ENCODE measurements around the gene ISYNA1. TPM values are rescaled to one million over a fixed set of nuclear protein-coding genes. Genes with fewer than 3 reads are reported as not detected.

ISYNA1 gene
- total and polyA plus RNA-seq, 2 of the 13 experiments (the other 11 are each of a cell fraction or from before 2014, with no cell fraction given) = 29.6 to 48.5 TPM

- TF ChIP-seq ZBTB25 (CRISPR knock-in tag; IDR thresholded peaks at IDR 0.05) = no peak
- TF ChIP-seq MTF2 (CRISPR knock-in tag; IDR thresholded peaks at IDR 0.05; ENCODE audit: borderline replicate concordance) = no peak
- TF ChIP-seq ZNF468 (CRISPR knock-in tag; IDR thresholded peaks at IDR 0.05) = no peak
- no peak for TF ChIP-seq ZNF713 (CRISPR knock-in tag; IDR thresholded peaks at IDR 0.05)
- no peak for TF ChIP-seq ZNF510 (CRISPR knock-in tag; IDR thresholded peaks at IDR 0.05; ENCODE audit: low read depth)
- peak; percentile 84 for TF ChIP-seq POLR2AphosphoS5 (IDR thresholded peaks at IDR 0.05; ENCODE audit: low read depth, low read length)
- TF ChIP-seq ZNF780A (CRISPR knock-in tag; IDR thresholded peaks at IDR 0.05) = 0 out of 2 replicates have a peak, but pooled peaks have one; percentile 40
- TF ChIP-seq SUZ12 (IDR thresholded peaks at IDR 0.05; ENCODE audit: low read depth, low read length) = no peak
- TF ChIP-seq FOXK1 (CRISPR knock-in tag; IDR thresholded peaks at IDR 0.05; ENCODE audit: borderline replicate concordance, low read depth) = no peak
- no peak for TF ChIP-seq ZNF33B (CRISPR knock-in tag; IDR thresholded peaks at IDR 0.05)
- TF ChIP-seq NCOA2 (CRISPR knock-in tag; IDR thresholded peaks at IDR 0.05) = 0 out of 2 replicates have a peak, but pooled peaks have one; percentile 10
- TF ChIP-seq SIX4 (CRISPR knock-in tag; IDR thresholded peaks at IDR 0.05) = no peak
- no peak for TF ChIP-seq ZNF644 (CRISPR knock-in tag; IDR thresholded peaks at IDR 0.05; ENCODE audit: low read depth)
- no peak for TF ChIP-seq RARG (CRISPR knock-in tag; IDR thresholded peaks at IDR 0.05; ENCODE audit: low read depth)
- no peak for TF ChIP-seq RFXAP (CRISPR knock-in tag; IDR thresholded peaks at IDR 0.05; ENCODE audit: borderline replicate concordance)
- TF ChIP-seq ZSCAN5A (CRISPR knock-in tag; IDR thresholded peaks at IDR 0.05; ENCODE audit: borderline replicate concordance) = no peak
- TF ChIP-seq FOXC1 (CRISPR knock-in tag; IDR thresholded peaks at IDR 0.05; ENCODE audit: borderline replicate concordance) = no peak
- no peak for TF ChIP-seq SMC3 (IDR thresholded peaks at IDR 0.05; ENCODE audit: low read length)
- TF ChIP-seq ZNF142 (CRISPR knock-in tag; IDR thresholded peaks at IDR 0.05) = no peak
- no peak for TF ChIP-seq ZNF414 (CRISPR knock-in tag; IDR thresholded peaks at IDR 0.05)
- TF ChIP-seq CCAR2 (optimal IDR thresholded peaks at IDR 0.05; ENCODE audit: low read depth, low read length) = no peak
These were observed 47.6 kb downstream of the ISYNA1 start (continued) for GRCh38 chr19:18390065-18390907.
